Mesodermal cell (in vitro differentiated cells): ENCODE measurements around the gene BORA. TPM values are rescaled to one million over a fixed set of nuclear protein-coding genes. Genes with fewer than 3 reads are reported as not detected.

Experiments
- H3K27ac ChIP-seq: 2 replicates; pipeline ENCODE4 v1.7.0; 2013; ENCODE audit warnings: mild to moderate bottlenecking, low read depth, low read length, moderate library complexity; ENCODE audit not compliant: severe bottlenecking
- H3K36me3 ChIP-seq: 2 replicates; pipeline ENCODE4 v1.7.1; 2013; ENCODE audit warnings: mild to moderate bottlenecking, low read length, moderate library complexity; ENCODE audit not compliant: control insufficient read depth, insufficient read depth
- H3K4me1 ChIP-seq: one replicate; pipeline ENCODE4 v1.7.1; 2013; ENCODE audit warnings: mild to moderate bottlenecking, low read length; ENCODE audit not compliant: insufficient read depth, control insufficient read depth, poor library complexity, severe bottlenecking
- H3K4me3 ChIP-seq: 2 replicates; pipeline ENCODE4 v1.7.0; 2013; ENCODE audit warnings: low read length, control low read depth, mild to moderate bottlenecking; ENCODE audit not compliant: insufficient read depth, poor library complexity, severe bottlenecking; ENCODE audit errors: extremely low read depth
- H3K9me3 ChIP-seq: 2 replicates; pipeline ENCODE4 v1.7.1; 2013; ENCODE audit warnings: mild to moderate bottlenecking, low read length, moderate library complexity; ENCODE audit not compliant: control insufficient read depth
- WGBS, 2 experiments: methylation state at CpG; one replicate each; pipeline ENCODE4 v1.1.5; 2013; ENCODE audit warnings: missing lambda C conversion rate in 2 of 2; ENCODE audit not compliant: insufficient coverage in 2 of 2; 5-methylcytosine and 5-hydroxymethylcytosine counted together
- polyA plus RNA-seq, 2 experiments: library from polyadenylated mRNA; stranded (reverse); fragments of 50-300 nt; gene quantifications; one replicate each; pipeline ENCODE4 v1.2.3, GENCODE V29; 2013

BORA gene
- polyA plus RNA-seq (2013, experiment 1 of 2), result 14.4 TPM
- 19.2 TPM for polyA plus RNA-seq (2013, experiment 2 of 2)

DNA sequence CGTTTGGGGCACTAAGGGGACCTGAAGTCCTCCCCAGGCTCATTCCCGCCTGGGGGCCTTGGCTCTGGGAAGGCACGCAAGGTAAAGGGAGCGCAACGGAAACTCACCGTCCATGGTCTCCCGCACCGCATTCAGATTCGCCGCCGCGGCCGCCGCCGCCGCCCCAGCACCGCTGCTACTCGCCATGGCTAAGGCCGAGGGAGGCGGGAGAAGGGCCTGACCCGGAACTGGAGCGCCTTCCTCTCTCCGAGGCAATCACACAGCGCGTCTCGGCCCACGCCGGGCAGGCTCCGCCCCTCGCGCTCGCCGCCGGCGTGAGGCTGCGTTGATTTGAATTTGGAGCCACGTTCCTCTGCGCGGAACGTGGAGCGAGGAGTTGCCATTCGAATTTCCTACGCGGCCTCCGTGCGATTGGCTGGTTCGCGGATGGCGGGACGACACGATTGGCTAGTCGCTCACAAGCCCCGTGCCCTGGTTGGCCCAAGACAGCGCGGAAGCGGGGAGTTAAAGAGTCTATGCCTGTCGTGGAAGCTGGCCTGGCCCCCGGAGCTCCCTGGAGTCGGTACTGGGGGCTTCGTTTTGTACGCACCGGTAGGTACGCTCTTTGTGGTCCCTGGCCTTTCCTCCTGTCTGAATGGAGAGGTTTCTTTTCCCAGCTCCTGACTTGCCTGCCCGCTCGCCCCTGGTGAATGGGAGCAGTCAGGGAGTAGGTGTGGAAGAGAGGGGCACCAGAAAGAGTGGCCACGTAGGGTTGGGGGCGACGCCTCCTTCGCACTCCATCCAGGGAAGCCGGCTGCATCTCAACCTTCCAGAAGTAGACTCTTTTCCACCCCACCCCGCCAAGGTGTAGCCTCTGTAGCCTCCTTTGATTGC lies at the start of gene BORA, which contains the start of gene MZT1:
Gene BORA, plus strand, starts transcription at position 507 of the 873 bp plus-strand sequence. CDS start 1,018 bp downstream, outside the sequence.
Gene MZT1, minus strand, starts transcription at position 213 of the 873 bp plus-strand sequence. Its CDS starts 27 bp downstream, at position 186.
- Histone ChIP-seq H3K36me3 (peaks cover 48% of the 10 kb centered on the region), H3K27ac (peak within 1 kb of the TSS; percentile 78), H3K4me3 (peak within 1 kb of the TSS; percentile 87), H3K9me3 (no peaks in the 10 kb centered on the region), H3K4me1 (no peaks in the 10 kb centered on the region)
- 0% methylated on average over 47 to 64 of the region's 71 CpGs for WGBS, 2 experiments

DNA sequence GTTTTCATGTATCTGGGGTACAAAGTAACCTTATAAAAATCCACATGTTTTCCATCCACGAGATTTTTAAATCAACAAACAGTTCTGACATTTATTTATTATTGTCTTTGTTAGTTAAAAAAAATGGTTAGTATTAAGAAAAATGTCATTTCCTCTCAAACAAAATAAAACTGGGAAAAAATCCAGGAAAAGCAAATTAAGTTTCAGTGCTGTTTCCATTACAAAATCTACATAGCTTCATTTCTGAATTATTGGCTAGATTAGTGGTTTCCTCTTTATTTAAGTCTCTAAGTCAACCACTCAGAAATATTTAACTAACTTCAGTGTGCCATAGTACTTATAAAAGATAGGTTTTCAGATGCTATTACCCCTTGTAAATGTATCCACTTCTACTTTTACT lies 49.4 kb upstream of the BORA start:
- no peak overlapping the region for H3K4me3 ChIP-seq
- no CpG with 5 or more reads among the region's 1 CpG for WGBS, 2 experiments
- no peak overlapping the region for H3K27ac ChIP-seq
- H3K36me3 ChIP-seq, result no peaks in the 10 kb centered on the region
- H3K9me3 ChIP-seq, result no peaks in the 10 kb centered on the region
- H3K4me1 ChIP-seq, result no peaks in the 10 kb centered on the region

DNA sequence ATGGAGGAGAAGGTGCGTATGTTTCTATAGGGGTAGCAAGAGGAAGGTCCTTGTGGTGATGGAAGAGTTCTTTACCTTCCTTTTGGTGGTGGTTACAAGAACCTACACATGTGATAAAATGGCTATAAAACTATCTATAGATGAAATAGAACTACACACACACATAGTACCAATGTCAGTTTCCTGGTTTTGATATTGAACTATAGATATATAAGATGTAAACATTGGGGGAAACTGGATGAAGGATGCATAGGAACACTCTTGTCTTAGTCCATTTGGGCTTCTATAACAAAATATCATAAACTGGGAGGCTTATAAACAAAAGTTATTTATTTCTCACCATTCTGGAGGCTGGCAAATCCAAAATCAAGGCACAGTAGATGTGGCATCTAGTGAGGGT lies 47.4 kb upstream of the BORA start:
- H3K4me1 ChIP-seq, result no peaks in the 10 kb centered on the region
- no peaks in the 10 kb centered on the region for H3K36me3 ChIP-seq
- no peak overlapping the region for H3K27ac ChIP-seq
- H3K4me3 ChIP-seq, result no peak overlapping the region
- no CpG with 5 or more reads among the region's 1 CpG for WGBS, 2 experiments
- H3K9me3 ChIP-seq, result no peaks in the 10 kb centered on the region

DNA sequence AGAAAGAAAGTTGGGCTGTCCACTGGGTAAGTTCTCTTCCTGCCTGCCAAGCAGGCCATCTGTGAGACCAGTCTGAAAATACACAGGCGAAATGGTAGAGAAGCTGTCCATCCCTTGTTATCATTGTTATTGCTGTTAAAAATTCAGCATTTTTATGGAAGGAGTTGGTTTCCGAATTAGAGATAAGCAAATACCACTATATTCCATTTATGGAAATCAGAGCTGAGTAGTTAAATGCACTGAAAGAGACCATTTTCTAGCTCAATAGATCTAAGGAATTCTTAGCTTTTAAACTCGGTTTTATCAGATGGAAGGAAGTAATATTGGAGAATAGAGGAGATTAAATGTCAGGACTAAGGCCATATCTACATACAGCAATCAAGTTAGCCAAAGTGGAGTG lies 41.0 kb upstream of the BORA start:
- WGBS, 2 experiments, result 100% methylated on average over 1 of the region's 3 CpGs; no CpG with 5 or more reads in 1 of the 2 experiments
- Histone ChIP-seq H3K9me3 (no peaks in the 10 kb centered on the region), H3K27ac (no peak overlapping the region), H3K4me3 (no peak overlapping the region), H3K36me3 (no peaks in the 10 kb centered on the region), H3K4me1 (no peaks in the 10 kb centered on the region)

DNA sequence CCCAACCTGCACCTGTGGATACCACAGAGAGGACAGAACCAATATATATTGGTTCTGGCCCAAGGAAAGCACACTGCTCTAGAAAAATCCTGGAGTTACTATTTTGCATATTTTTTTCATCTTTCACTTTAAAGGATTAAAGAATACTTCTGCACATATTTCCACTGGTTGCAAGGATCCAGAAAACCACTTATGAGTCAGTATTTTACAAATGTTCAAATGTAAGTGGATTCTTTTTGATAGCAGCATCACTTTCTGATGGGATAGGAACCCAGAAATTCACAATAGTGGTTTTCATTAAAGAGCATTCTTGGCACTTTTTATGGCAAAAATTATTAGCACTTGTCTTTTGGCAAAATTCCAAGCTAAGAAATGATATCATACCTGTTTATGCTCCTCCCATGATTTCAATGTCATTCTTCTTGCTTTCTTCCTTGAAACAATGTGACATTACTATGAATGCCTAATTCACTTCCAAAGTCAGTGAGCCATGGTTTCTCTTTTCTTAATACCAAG lies 38.5 kb upstream of the BORA start:
- H3K4me1 ChIP-seq, result no peaks in the 10 kb centered on the region
- peaks cover 11% of the 10 kb centered on the region for H3K9me3 ChIP-seq
- H3K4me3 ChIP-seq, result no peak overlapping the region
- no peaks in the 10 kb centered on the region for H3K36me3 ChIP-seq
- H3K27ac ChIP-seq, result no peak overlapping the region

DNA sequence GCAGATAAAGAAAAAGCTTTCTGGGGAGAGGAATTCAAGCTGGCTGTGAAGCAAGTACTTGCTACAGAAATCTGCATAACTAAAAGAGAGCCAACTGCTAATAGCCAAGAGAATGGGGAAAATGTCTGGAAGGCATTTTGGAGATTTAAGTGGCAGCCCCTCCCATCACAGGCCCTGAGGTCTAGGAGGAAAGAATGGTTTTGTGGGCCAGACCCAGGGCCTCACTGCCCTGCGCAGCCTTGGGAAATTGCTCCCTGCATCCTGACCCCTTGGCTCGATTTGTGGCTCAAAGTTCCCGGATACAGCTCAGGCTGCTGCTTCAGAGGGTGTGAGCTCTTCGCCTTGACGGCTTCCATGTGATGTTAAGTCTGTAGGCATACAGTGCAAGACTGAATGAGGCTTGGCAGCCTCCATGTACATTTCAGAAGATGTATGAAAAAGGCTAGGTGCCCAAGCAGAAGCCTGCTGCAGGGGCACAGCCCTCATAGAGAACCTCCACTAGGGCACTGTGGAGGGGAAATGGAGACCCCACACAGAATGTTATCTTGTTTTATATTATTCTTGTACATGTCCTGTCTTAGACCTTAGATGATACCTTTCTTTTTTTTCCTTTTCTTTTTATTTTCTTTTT lies 34.7 kb upstream of the BORA start:
- Histone ChIP-seq H3K36me3 (no peaks in the 10 kb centered on the region), H3K9me3 (peaks cover 11% of the 10 kb centered on the region), H3K27ac (no peak overlapping the region), H3K4me3 (no peak overlapping the region), H3K4me1 (peaks cover 6% of the 10 kb centered on the region)
- 67 to 69% methylated on average over 2 to 3 of the region's 5 CpGs for WGBS, 2 experiments

DNA sequence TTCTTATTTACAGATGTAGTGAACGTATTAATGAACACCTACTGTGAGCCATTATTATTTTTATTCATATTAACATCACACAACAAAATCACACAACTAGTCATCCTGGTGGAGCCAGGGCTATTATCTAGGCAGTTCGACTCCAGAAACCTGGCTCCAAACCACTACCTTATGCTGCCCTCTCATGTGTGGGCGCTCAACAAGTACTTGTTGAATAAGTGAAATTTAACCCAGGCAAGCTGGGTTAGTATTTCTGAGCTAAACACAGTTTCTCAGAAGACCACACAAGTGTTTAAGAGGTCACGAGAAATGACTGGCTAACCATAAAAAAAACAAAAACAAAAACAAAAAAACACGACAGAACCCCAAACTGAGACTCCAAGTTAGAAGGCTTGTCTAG lies 33.9 kb upstream of the BORA start:
- Histone ChIP-seq H3K4me1 (peaks cover 6% of the 10 kb centered on the region), H3K9me3 (peaks cover 11% of the 10 kb centered on the region), H3K27ac (peak overlapping the region; percentile 74), H3K4me3 (no peak overlapping the region), H3K36me3 (no peaks in the 10 kb centered on the region)
- WGBS, 2 experiments, result 50 to 67% methylated on average over 1 of the region's 5 CpGs

DNA sequence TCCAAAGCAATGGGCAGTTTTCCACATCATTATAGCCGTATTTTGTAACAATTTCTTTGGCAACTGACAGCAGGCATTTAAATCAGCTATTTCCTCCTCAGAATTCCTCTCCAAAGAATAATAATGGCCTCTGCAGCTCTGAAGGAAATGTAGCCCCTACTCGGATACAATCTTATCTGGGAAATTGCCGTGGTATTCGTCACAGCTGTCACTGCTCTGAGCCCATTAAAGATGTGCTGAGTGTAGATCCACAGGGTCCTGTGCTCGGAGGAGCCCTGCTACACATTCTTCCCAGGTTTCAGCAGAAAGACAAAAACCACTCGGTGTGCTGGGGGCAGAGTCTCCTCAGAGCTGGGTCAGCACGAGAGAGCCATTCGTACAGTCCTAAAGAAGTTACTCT lies 33.4 kb upstream of the BORA start:
- Histone ChIP-seq H3K4me3 (no peak overlapping the region), H3K4me1 (peaks cover 6% of the 10 kb centered on the region), H3K9me3 (peaks cover 11% of the 10 kb centered on the region), H3K27ac (peak overlapping the region; percentile 74), H3K36me3 (no peaks in the 10 kb centered on the region)
- WGBS, 2 experiments, result 69 to 74% methylated on average over 5 to 7 of the region's 8 CpGs

DNA sequence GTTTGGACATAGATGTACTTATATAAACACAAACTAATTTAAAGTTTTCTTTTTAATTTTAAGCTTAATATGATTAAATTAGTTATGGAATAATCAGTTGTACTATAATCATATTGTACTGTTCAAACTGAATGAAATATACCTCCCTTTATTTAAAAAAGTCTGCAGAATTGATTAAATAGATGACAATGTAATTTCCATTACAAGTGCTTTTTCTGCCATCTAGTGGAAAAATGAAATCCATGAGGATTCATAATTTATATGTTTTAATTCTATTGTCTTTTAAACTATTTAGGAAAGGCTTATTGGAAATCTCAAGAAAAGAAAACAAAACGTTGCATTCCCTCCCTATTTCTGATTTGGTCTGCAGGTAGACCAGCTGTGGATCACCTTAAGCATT lies 31.1 kb upstream of the BORA start:
- H3K36me3 ChIP-seq, result no peaks in the 10 kb centered on the region
- peaks cover 11% of the 10 kb centered on the region for H3K9me3 ChIP-seq
- peaks cover 6% of the 10 kb centered on the region for H3K4me1 ChIP-seq
- no CpG with 5 or more reads among the region's 1 CpG for WGBS, 2 experiments
- H3K27ac ChIP-seq, result no peak overlapping the region
- H3K4me3 ChIP-seq, result no peak overlapping the region

DNA sequence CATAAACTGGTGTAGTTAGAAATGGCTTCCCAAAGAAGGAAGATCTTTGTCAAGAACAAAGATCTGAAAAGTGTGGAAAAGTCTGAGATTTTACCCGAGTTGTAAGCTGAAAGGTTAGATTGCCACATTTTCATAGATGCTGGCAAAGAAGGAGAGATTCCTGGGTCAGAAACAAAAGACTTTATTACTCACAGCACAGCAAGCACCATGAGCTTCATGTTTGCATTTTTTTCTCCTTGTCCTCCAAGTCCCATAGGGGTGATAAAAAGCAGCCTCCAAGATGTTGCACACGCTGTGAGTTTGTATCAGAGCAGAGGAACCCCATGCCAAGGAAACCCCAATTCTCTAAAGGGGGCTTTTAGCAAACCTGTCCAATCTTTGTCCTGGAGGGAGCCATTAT lies 29.6 kb upstream of the BORA start:
- Histone ChIP-seq H3K9me3 (peaks cover 4% of the 10 kb centered on the region), H3K27ac (no peak overlapping the region), H3K4me3 (no peak overlapping the region), H3K4me1 (peaks cover 6% of the 10 kb centered on the region), H3K36me3 (no peaks in the 10 kb centered on the region)
- 80 to 88% methylated on average over 1 to 2 of the region's 2 CpGs for WGBS, 2 experiments
